ENCODE measurements around the gene USP48.
"Not testable (repeated sequence)": the region's sequence is repeated elsewhere in the genome, so short reads cannot be mapped to it uniquely, and the experiment has no call there.

Gene USP48

DNA sequence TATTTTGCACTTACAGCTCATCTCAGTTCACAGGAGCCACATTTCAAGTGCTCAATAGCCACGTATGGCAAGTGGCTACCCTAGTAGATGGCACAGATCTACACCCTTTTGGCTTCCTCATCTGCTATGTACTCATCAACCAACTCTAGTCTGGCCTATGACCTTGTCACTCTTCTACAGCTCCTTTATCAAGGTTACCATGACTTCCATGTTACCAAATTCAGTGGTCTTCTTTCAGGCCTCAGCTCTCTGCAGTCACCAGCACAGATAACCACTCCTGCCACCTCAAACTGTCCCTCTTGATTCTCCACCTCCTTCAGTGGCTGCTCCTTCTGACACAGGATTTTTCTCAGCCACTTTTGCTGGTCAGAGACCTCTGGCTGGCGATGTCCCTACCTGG lies 11.7 kb upstream of the USP48 start:
- H3K27ac ChIP-seq, result no peak overlapping the region
- TF ChIP-seq CTCF (conservative IDR thresholded peaks at IDR 0.05), result no peak

DNA sequence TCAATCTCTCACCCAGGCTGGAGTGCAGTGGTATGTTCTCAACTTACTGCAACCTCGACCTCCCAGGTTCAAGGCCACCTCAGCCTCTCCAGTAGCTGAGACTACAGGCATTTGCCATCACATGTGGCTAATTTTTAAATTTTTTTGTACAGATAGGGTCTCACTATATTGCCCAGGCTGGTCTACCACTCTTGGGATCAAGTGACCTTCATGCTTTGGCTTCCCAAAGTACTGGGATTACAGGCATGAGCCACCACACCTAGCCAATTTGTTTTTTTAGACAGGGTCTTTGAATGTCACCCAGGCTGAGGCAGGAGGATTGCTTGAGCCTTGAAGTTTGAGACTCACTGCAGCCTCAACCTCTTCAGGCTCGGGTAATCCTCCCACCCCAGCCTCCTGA lies 10.2 kb upstream of the USP48 start:
- H3K27ac ChIP-seq, result no peak overlapping the region
- no peak for TF ChIP-seq CTCF (conservative IDR thresholded peaks at IDR 0.05)

- TF ChIP-seq CTCF (conservative IDR thresholded peaks at IDR 0.05), result no peak
- no peak overlapping the region for H3K27ac ChIP-seq
These were observed 3.7 kb upstream of the USP48 start for GRCh38 chr1:21786640-21787039.

DNA sequence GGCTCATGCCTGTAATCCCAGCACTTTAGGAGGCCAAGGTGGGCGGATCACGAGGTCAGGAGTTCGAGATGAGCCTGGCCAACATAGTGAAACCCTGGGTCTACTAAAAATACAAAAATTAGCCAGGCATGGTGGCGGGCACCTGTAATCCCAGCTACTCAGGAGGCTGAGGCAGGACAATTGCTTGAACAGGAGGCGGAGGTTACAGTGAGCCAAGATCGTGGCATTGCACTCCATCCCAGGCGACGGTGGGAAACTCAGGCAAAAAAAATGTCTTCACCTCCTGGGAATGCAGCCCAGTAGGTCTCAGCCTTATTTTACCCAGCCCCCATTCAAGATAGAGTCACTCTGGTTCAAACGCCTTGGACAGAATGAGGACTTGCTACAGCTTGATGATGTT lies 2.8 kb upstream of the USP48 start:
- H3K27ac ChIP-seq, result not testable (repeated sequence)

DNA sequence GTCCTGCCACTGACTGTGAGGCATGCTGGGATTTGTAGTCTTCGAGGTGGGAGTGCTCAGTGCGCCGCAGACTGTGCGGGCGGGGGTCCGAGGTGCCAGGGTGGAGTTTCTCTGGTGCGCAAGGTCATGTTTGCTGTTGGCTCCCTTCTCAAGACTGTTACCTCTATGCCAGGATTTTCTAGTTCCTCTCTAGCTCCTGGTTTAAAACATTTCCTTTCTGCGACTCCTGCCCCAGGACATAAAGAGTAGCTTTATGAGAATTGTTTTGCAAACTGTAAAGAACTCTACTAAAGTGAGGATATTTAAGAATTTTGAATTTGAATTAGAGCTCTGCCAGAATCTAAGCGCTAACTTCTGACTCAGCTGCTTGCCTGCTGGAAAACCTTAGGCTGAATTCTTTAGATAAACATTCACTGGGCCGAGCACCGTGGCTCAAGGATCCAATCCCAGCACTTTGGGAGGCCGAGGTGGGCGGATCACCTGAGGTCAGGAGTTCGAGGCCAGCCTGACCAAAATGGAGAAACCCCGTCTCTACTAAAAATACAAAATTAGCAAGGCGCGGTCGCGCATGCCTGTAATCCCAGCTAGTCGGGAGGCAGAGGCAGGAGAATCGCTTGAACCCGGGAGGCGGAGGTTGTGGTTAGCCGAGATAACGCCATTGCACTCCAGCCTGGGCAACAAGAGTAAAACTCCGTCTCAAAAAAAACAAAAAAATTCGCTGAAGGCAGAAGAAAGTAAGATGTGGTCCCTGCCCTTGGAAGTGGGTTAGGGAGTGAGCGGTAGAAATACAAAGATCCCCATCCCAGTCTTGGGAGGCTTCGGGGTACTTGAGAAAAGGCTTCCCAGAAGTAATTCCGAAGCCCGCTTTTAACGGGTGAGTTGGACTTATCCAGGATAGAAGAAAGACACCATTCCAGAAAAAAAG lies 992 bp upstream of the USP48 start:
- H3K27ac ChIP-seq, result peak overlapping the region; percentile 98
- no peak for TF ChIP-seq CTCF (conservative IDR thresholded peaks at IDR 0.05)

DNA sequence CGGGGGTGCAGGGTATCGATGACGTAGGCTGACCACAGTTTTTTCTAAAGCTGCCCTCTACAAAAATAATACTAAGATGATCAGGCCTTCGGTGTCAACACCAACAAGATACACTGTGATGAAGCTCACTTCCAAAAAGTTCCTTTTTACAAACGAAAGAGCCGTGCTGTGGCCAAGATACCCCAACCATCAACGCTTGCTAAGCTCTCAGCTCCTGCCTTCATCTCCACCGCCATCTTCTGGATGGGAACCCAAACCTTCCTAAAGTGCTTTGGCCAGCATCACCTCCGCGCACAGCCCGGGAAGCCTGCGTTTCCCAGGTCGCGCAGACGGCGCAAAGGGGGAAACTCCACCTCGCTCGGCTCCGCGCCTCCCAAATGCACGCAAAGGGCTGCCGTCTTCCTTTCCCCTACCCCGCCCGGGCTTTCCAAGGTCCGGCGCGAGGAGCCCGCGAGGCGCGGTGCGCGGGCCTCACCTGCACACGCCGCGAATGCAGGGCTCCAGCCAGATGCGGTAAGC lies 541 bp downstream of the USP48 start:
- peak; percentile 44 for TF ChIP-seq CTCF (conservative IDR thresholded peaks at IDR 0.05)
- H3K27ac ChIP-seq, result peak overlapping the region; percentile 98

DNA sequence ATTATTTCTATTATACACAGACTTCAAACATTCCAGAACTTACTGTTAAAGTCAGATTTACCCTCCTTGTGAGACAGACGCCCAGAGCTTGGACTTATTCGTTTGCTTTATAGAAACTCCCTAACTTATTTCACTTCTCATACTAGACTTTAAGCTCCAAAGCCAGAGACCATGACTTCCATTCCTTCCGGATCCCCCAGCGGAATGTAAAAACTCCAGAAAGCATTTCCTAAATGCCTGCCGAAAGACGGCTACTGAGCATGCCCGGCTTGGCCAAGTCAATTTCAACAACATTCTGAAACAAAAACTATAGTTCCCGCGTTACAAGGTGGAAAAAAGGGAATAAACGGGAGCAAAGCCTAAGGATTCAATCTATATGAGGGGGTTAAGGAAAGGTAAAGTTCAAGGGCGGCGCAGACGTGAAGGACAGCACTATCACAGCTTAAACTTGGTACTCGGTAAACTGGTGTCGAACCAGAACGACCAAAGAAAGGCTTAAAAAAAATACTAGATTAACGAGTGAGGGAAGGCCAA lies 1.1 kb downstream of the USP48 start:
- H3K27ac ChIP-seq, result peak overlapping the region; percentile 98
- no peak for TF ChIP-seq CTCF (conservative IDR thresholded peaks at IDR 0.05)

Measured in VCaP (cell line).